Muscle layer of duodenum (tissue), 2 donors: Measurements from ENCODE around the gene LITAFD.

Source experiments
- H3K27ac ChIP-seq: one replicate; pipeline ENCODE4 v1.7.0; 2013; ENCODE audit warnings: mild to moderate bottlenecking, low read length
- H3K27me3 ChIP-seq: one replicate; pipeline ENCODE4 v1.7.0; 2013; ENCODE audit warnings: low read depth, mild to moderate bottlenecking, control low read depth, low read length
- H3K36me3 ChIP-seq, 2 donors: one replicate each; pipeline ENCODE4 v1.7.0; 2013; ENCODE audit warnings: low read length in 2 of 2, control low read depth in 1 of 2, mild to moderate bottlenecking in 1 of 2; ENCODE audit not compliant: insufficient read depth in 2 of 2, control insufficient read depth in 1 of 2
- H3K4me1 ChIP-seq, 2 donors: one replicate each; pipeline ENCODE4 v1.7.0; 2013; ENCODE audit warnings: low read length in 2 of 2, mild to moderate bottlenecking in 2 of 2, control low read depth in 1 of 2, moderate library complexity in 1 of 2; ENCODE audit not compliant: insufficient read depth in 2 of 2, control insufficient read depth in 1 of 2
- H3K4me3 ChIP-seq, 2 donors: one replicate each; pipeline ENCODE4 v1.7.0; 2013; ENCODE audit warnings: low read length in 2 of 2, low read depth in 1 of 2, mild to moderate bottlenecking in 1 of 2
- H3K9me3 ChIP-seq, 2 donors: one replicate each; pipeline ENCODE4 v1.7.0; 2013; ENCODE audit warnings: low read length in 2 of 2, control low read depth in 1 of 2, mild to moderate bottlenecking in 1 of 2; ENCODE audit not compliant: control insufficient read depth in 1 of 2
- donor health status: healthy.

Gene LITAFD

DNA sequence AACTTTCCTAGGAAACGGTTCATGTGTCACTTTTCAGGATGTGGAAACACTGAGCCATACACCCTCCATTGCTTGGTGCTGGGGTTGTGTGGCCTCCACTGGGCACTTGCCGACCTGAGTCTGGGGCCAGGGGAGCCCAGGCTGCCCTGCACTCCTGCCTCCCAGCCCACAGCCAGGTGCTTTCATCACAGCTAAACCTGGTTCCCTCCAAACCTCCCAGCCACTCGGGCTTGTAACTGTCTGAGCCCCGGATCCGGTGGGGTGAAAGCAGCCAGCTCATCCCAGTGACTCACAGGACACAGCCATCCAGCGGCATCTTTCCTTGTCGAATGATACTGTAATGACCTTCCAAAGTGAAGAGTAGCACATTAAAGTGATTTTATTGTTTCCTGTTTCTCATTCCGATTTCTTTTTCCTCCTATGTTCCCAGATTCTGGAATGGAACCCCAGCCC lies 33.2 kb upstream of the LITAFD start:
- H3K4me3 ChIP-seq = no peak overlapping the region
- H3K4me1 ChIP-seq = peaks cover 0 to 3% of the 10 kb centered on the region in 2 donors
- H3K36me3 ChIP-seq = peaks cover 25 to 30% of the 10 kb centered on the region in 2 donors
- H3K9me3 ChIP-seq = no peaks in the 10 kb centered on the region
- no peak overlapping the region for H3K27ac ChIP-seq
- no peaks in the 10 kb centered on the region for H3K27me3 ChIP-seq

- Histone ChIP-seq H3K27me3 (no peaks in the 10 kb centered on the region), H3K9me3 (no peaks in the 10 kb centered on the region), H3K4me3 (no peak overlapping the region), H3K36me3 (peaks cover 25 to 34% of the 10 kb centered on the region in 2 donors), H3K4me1 (peaks cover 0 to 3% of the 10 kb centered on the region in 2 donors), H3K27ac (no peak overlapping the region)
Observed at GRCh38 chr16:8849411-8850011, 32.6 kb upstream of the LITAFD start.

DNA sequence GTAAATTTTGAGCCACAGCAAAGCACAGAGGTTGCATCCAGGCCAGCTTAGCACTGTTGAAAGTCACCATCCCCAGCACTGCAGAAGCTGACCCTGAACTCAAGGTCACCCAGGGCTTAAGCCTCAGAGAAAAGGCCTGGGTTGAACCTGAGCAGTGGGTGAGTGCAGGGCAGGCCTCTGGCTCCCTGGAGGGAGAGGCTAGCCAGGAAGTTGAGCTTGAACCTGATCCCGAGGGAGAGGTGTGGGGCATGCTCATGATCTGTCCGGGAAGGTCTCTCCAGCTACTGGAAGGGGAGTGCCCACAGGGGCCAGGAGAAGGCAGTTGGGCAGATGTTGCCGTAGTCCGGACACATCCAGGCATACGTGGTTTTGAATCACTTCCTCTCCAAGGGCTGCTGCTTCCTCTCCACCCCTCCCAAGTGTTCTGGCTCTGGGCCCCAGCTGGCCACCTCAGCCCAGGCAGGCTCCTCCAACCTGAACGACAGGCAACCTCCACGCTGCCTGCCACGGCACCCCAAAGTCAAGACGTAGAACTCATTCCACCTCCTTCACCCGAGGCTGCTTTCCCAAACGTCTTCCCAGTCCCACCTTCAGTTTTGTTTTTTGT lies 31.8 kb upstream of the LITAFD start:
- no peaks in the 10 kb centered on the region for H3K9me3 ChIP-seq
- H3K4me1 ChIP-seq = peaks cover 0 to 3% of the 10 kb centered on the region in 2 donors
- H3K36me3 ChIP-seq = peaks cover 33 to 43% of the 10 kb centered on the region in 2 donors
- no peak overlapping the region for H3K27ac ChIP-seq
- H3K27me3 ChIP-seq = no peaks in the 10 kb centered on the region
- no peak overlapping the region for H3K4me3 ChIP-seq

- no peak overlapping the region for H3K27ac ChIP-seq
- no peaks in the 10 kb centered on the region for H3K27me3 ChIP-seq
- no peaks in the 10 kb centered on the region for H3K9me3 ChIP-seq
- H3K4me3 ChIP-seq = no peak overlapping the region
- H3K4me1 ChIP-seq = peaks cover 0 to 3% of the 10 kb centered on the region in 2 donors
- H3K36me3 ChIP-seq = peaks cover 40 to 54% of the 10 kb centered on the region in 2 donors
Observed at GRCh38 chr16:8851761-8852403, 30.3 kb upstream of the LITAFD start.

- peaks cover 40 to 54% of the 10 kb centered on the region in 2 donors for H3K36me3 ChIP-seq
Observed at GRCh38 chr16:8852534-8852933, 29.6 kb upstream of the LITAFD start.

GRCh38 chr16:8853150-8853549 lies 29.0 kb upstream of the LITAFD start:
- peaks cover 40 to 56% of the 10 kb centered on the region in 2 donors for H3K36me3 ChIP-seq
- no peak overlapping the region for H3K27ac ChIP-seq
- H3K4me1 ChIP-seq = peaks cover 0 to 3% of the 10 kb centered on the region in 2 donors
- no peak overlapping the region for H3K4me3 ChIP-seq
- no peaks in the 10 kb centered on the region for H3K9me3 ChIP-seq
- no peaks in the 10 kb centered on the region for H3K27me3 ChIP-seq

More at GRCh38 chr16:8852534-8852933, 29.6 kb upstream of the LITAFD start:
- H3K9me3 ChIP-seq = no peaks in the 10 kb centered on the region
- no peaks in the 10 kb centered on the region for H3K27me3 ChIP-seq
- H3K4me3 ChIP-seq = no peak overlapping the region
- H3K27ac ChIP-seq = no peak overlapping the region
- peaks cover 0 to 3% of the 10 kb centered on the region in 2 donors for H3K4me1 ChIP-seq

- Histone ChIP-seq H3K27ac (no peak overlapping the region), H3K4me3 (no peak overlapping the region), H3K36me3 (peaks cover 35 to 56% of the 10 kb centered on the region in 2 donors), H3K4me1 (peaks cover 0 to 3% of the 10 kb centered on the region in 2 donors), H3K9me3 (no peaks in the 10 kb centered on the region), H3K27me3 (no peaks in the 10 kb centered on the region)
Observed at GRCh38 chr16:8853611-8854010, 28.5 kb upstream of the LITAFD start.

DNA sequence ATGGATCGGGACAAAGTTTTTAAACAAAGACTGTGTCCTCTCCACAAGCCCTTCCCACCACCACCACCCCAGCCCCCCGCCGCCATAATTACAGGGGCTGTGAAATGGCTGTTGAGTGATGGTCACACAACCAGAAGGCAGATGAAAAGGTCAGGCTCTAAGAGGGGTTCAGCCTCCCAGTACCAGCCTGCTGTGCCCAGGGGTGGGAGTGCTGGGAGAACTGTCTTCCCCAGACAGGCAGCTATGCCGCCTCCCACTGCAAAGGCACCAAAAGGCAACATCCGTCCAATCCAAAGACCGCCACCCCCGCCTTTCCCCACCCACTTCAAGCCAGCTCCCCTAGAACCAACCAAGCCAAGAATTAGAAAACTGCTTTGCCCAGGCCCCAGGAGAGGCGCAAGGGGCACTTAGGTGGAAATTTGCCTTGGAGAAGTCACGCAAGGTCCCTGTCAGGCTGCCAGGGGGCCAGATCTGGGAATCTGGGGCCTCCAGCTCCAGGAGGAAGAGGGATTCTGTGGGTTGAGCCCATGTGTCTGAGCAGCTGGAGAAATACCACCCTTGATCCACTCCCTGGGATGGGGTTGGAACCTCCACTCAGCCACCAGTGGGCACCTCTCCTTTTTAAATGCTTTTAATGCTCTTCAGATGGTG lies 27.7 kb upstream of the LITAFD start:
- Histone ChIP-seq H3K9me3 (no peaks in the 10 kb centered on the region), H3K27me3 (no peaks in the 10 kb centered on the region), H3K4me1 (peaks cover 0 to 3% of the 10 kb centered on the region in 2 donors), H3K27ac (no peak overlapping the region), H3K36me3 (peaks cover 35 to 49% of the 10 kb centered on the region in 2 donors), H3K4me3 (no peak overlapping the region)

DNA sequence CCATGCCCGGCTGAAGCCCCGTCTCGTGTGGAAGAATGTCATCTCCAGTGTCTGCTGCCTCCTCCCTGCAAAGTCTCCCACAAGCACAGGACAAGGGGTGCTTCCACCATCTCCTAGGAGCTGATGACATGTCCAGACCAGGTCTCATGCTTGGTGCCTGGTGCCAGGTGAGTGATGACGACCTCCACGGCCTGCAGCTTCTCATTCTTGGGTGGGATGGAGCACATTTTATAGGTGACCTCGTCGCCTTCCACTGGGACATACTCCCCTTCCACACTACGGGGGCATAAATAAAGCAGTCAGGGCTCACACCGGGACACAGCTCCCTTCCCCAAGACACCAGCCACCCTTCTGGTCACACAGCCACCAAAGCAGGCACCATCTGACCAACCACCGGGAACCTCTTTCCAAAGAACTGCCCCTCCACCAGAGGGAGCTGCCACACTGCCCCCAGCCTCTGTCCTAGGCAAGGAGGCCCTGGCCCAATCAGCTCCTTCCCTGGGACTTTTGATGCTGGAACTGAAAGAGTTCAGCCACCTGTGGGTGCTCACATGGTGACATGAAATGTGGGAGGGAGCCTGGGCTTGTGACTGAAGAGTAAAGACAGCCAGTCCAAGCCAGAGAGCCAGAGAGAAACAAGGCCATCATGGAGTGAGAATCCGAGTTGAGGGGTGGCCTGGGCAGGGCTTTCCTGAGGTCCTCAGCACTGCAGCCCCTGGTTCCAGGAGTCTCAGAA lies 26.9 kb upstream of the LITAFD start:
- Histone ChIP-seq H3K27ac (no peak overlapping the region), H3K36me3 (peaks cover 28 to 42% of the 10 kb centered on the region in 2 donors), H3K4me1 (no peaks in the 10 kb centered on the region)

GRCh38 chr16:8855972-8856371 lies 26.2 kb upstream of the LITAFD start:
- H3K4me3 ChIP-seq = no peak overlapping the region
- H3K9me3 ChIP-seq = no peaks in the 10 kb centered on the region
- peaks cover 28 to 42% of the 10 kb centered on the region in 2 donors for H3K36me3 ChIP-seq
- H3K27ac ChIP-seq = no peak overlapping the region
- H3K27me3 ChIP-seq = no peaks in the 10 kb centered on the region
- no peaks in the 10 kb centered on the region for H3K4me1 ChIP-seq

More for the DNA sequence above, 26.9 kb upstream of the LITAFD start:
- Histone ChIP-seq H3K9me3 (no peaks in the 10 kb centered on the region), H3K27me3 (no peaks in the 10 kb centered on the region), H3K4me3 (no peak overlapping the region)
